Motor neuron (in vitro differentiated cells): ENCODE measurements around the gene YARS1. TPM values are rescaled to one million over a fixed set of nuclear protein-coding genes. Genes with fewer than 3 reads are reported as not detected.
"Not testable (repeated sequence)": the region's sequence is repeated elsewhere in the genome, so short reads cannot be mapped to it uniquely, and the experiment has no call there.

Experiments used
- ATAC-seq, 8 experiments: fragments of 200-7000 bp; cut with Tn5 transposase; replicated peaks in 6 of 8; 2 replicates each; pipeline ENCODE4 v1.8.0; 2021; ENCODE audit warnings: mild to moderate bottlenecking in 8 of 8, moderate library complexity in 8 of 8
- H3K27ac ChIP-seq, 2 donors: fragments of 250-450 bp; sonication (Bioruptor Pico); 2 replicates each; pipeline ENCODE4 v1.9.0; 2021; ENCODE audit warnings: antibody characterized with exemption in 2 of 2, mild to moderate bottlenecking in 2 of 2, moderate library complexity in 1 of 2
- H3K4me1 ChIP-seq, 2 donors: fragments of 250-450 bp; sonication (Bioruptor Pico); replicated peaks in 1 of 2; 2 replicates each; pipeline ENCODE4 v1.6.1; 2021; ENCODE audit warnings: antibody characterized with exemption in 2 of 2, mild to moderate bottlenecking in 2 of 2, moderate library complexity in 1 of 2
- H3K4me3 ChIP-seq, 5 donors: fragments of 250-450 bp; sonication (Bioruptor Pico); 2 replicates each; pipeline ENCODE4 v1.9.0; 2021; ENCODE audit warnings: antibody characterized with exemption in 5 of 5, mild to moderate bottlenecking in 5 of 5, moderate library complexity in 4 of 5
- WGBS, 10 experiments: fragments of 450-650 bp; shearing (Covaris generic); methylation state at CpG; one replicate each; pipeline ENCODE4 v1.0.0; 2022; 5-methylcytosine and 5-hydroxymethylcytosine counted together
- in situ Hi-C, 9 experiments: fragments of 400-800 bp; cut with MboI; loops; one replicate each; pipeline ENCODE4 v1.15.0; 2021; ENCODE audit warnings: low sequenced_read_pairs in 9 of 9, low pct_unique_long_range_greater_than_20kb in 2 of 9; ENCODE audit not compliant: unreplicated experiment in 9 of 9
- total RNA-seq, 8 experiments: library from RNA; unstranded; fragments of 300-600 nt; gene quantifications; 2 replicates each; pipeline versions ENCODE4 v1.2.3 to v1.2.4, GENCODE V29; 2022

Gene YARS1
- total RNA-seq, 8 experiments from 2014 or later: 108 to 311 (median 190) TPM

DNA sequence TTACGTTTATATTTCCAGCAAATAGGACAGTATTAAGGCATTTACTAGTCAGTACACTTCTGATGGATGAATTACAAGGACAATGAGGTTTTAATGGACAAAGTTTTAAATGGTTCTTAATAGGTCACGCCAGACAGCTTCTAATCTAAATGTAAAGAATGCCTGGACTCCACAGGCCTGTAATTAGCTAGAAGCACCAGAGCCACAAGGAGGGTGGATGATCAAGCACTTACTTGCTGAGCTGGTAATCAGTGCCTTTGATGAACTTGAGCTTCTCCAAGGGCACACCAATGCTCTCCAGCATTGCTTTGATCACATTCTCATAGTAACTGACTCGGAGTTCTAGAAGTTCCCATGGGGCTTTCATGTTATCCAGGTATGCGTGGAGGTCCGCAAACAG lies 6.8 kb downstream of the YARS1 start:
- ATAC-seq: no peak
- in situ Hi-C loops: no loop called here
- no peak overlapping the region for H3K4me3 ChIP-seq
- H3K27ac ChIP-seq: no peak overlapping the region
- 55 to 98% (median 90%) methylated on average over 1 to 5 of the region's 5 CpGs for WGBS, 10 experiments
- H3K4me1 ChIP-seq: peaks cover 11 to 15% of the 10 kb centered on the region in 2 donors

DNA sequence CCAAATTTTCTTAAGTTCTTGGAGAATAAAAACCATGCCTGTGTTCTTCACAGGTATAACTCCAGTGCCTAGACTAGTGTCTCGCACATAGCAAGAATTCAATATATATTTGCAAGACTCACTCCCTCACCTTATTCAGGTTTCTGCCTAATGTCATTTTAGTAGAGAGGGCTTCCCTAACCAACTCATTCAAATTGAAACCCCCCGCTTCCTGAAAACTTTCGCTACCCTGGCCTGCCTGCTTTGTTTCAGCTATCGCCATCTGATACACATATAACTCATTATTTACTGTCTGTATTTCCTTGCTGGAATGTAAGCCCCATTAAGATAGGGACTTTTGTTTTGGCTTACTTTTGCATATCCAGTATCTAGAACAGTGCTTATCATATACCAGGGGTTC lies 8.6 kb downstream of the YARS1 start:
- H3K4me1 ChIP-seq: no peaks in the 10 kb centered on the region
- no peak for ATAC-seq
- in situ Hi-C loops: no loop called here
- no peak overlapping the region for H3K27ac ChIP-seq
- WGBS, 10 experiments: 92 to 100% (median 97%) methylated on average over 2 to 4 of the region's 4 CpGs
- H3K4me3 ChIP-seq: no peak overlapping the region

DNA sequence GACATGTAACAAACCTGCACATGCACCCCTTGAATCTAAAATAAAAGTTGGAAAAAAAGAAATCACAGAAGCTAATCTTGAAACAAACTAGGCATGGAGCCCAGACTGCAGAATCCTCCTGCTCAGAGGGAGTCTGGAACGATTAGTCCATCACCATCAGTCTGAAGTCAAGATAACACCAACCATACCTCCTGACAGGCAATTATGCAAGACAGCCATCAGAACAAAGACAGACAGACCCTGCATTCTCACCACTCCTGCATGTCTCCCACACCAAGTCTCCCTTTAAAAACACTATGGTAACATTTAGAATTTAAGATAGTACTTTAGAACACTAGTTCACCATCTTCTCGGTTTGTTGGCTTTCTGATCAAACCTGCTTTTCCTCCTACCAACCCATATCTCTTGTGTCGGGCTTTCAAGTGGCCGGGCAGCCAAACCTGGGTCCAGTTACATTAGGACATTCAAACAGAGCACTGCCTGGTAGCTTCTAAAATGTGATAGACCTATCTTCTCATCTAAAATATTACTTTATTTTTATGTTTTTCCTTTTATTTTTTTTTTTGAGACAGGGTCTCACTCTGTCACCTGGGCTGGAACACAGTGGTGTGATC lies 10.1 kb downstream of the YARS1 start:
- Histone ChIP-seq H3K27ac (no peak overlapping the region), H3K4me3 (no peak overlapping the region), H3K4me1 (no peaks in the 10 kb centered on the region)
- in situ Hi-C loops: no loop called here
- no peak for ATAC-seq
- 76 to 100% (median 99%) methylated on average over 1 to 4 of the region's 4 CpGs; no CpG with 5 or more reads in 2 of the 10 experiments for WGBS, 10 experiments

DNA sequence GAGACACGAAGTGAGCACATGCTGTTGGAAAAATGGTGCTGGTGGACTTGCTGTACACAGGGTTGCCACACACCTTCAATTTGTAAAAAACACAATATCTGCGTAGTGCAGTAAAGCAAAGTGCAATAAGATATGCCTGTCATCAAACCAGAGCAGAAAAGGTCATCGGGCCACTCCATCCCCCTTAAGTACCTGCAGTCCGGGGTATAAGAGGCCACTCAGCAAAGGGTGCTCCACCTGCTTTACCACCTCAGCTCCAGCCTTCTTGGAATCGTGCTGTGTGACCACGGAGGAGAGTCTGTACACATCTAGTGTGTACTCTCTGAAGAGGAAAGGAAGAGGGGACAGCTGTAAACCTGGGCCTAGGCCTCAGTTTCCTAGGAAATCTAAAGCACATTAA lies 10.9 kb downstream of the YARS1 start:
- Histone ChIP-seq H3K4me1 (no peaks in the 10 kb centered on the region), H3K27ac (no peak overlapping the region), H3K4me3 (no peak overlapping the region)
- 80 to 100% (median 95%) methylated on average over 1 to 6 of the region's 6 CpGs; no CpG with 5 or more reads in 2 of the 10 experiments for WGBS, 10 experiments
- ATAC-seq: no peak
- in situ Hi-C loops: no loop called here

DNA sequence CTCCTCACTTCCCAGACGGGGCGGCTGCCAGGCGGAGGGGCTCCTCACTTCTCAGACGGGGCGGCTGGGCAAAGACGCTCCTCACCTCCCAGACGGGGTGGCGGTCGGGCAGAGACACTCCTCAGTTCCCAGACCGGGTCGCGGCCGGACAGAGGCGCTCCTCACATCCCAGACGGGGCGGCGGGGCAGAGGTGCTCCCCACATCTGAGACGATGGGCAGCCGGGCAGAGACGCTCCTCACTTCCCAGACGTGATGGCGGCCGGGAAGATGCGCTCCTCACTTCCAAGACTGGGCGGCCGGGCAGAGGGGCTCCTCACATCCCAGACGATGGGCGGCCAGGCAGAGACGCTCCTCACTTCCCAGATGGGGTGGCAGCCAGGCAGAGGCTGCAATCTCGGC lies 12.7 kb downstream of the YARS1 start:
- H3K4me3 ChIP-seq, H3K27ac ChIP-seq, ATAC-seq, in situ Hi-C loops, H3K4me1 ChIP-seq: not testable (repeated sequence)
- WGBS, 10 experiments: no CpG with 5 or more reads among the region's 30 CpGs

DNA sequence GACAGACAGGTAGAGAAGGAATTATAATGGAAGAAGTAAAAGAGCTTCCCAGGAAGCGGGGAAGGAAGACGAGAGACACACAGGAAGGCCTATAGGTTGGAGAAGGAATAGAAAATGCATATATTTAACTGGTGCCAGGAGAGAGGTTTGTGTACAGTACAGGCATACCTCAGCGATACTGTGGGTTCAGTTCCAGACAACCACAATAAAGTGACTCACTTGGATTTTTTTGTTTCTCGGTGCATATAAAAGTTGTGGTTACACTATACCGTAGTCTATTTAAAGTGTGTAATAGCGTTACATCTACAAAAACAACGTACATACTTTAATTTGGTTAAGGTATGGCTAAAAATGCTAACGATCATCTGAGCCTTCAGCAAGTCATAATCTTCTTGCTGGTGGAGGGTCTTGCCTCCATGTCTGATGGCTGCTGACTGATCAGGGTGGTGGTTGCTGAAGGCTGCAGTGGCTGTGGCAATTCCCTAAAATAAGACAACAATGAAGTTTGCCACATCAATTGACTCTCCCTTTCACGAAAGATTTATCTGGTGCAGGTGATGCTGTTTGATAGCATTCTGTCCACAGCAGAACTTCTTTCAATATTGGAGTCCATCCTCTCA lies 16.0 kb downstream of the YARS1 start:
- no peak for ATAC-seq
- in situ Hi-C loops: no loop called here
- no peaks in the 10 kb centered on the region for H3K4me1 ChIP-seq
- WGBS, 10 experiments: 48 to 100% (median 94%) methylated on average over 5 to 9 of the region's 9 CpGs
- no peak overlapping the region for H3K27ac ChIP-seq
- no peak overlapping the region for H3K4me3 ChIP-seq

DNA sequence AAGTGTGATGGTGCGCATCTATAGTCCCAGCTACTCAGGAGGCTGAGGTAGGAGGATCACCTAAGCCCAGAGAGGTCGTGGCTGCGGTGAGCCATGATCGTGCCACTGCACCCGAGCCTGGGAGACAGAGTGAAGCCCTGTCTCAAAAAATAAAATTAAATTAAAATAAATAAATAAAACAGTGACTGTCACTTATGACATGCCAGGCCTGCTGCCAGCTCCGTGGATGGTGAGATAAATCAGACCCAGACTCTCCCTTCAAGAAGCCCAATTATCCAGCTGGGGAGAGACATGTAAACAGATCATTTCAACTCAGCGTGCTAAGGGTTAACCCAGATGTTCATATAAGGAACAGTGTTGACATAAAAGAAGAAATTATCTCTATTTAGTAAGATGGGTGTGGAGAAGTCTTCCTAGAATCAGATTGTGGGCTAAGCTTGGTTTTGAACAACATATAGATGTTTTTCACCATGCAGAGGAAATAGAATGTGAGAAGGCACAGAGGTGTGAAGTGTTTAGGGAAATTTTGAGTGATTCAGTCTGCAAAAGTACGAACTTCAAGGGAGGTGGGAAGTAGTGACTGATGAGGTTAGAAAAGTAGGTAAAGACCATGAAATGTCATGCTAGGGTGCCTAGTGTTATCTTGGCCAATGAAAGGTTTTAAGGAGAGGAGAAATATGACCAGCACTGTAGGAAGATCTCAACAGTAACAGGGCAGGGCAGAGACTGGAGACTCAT lies 18.3 kb downstream of the YARS1 start:
- H3K4me1 ChIP-seq: no peaks in the 10 kb centered on the region
- H3K4me3 ChIP-seq: no peak overlapping the region
- WGBS, 10 experiments: 73 to 100% (median 92%) methylated on average over 2 to 8 of the region's 8 CpGs; no CpG with 5 or more reads in 1 of the 10 experiments
- no peak for ATAC-seq
- H3K27ac ChIP-seq: no peak overlapping the region
- in situ Hi-C loops: loop anchor here in 1 of 9 experiments (25.0 kb wide), 1 partner anchor 387 kb away; no protein-coding TSS in a partner anchor

DNA sequence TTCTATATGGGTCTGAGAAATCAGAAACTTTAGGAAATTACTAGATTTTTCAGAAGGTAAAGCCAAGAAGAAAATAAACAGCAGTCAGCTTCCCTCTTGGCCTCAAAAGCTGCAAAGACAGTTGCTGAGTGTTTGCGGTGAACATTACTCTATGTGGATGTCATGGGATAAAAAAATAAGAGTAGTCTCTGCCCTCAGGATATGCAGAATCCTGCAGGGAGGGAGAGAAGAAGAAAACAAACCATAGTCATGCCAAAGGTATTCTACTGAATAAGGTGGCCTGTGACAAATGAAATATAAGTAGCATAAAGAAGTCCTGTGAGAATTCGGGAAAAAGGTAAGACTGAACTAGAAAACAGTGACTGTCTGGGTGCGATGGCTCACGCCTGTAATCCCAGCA lies 19.0 kb downstream of the YARS1 start:
- peak in 2 of 8 experiments; percentile 46 to 73 for ATAC-seq
- WGBS, 10 experiments: 86 to 100% (median 97%) methylated on average over 3 to 4 of the region's 4 CpGs; no CpG with 5 or more reads in 1 of the 10 experiments
- H3K4me3 ChIP-seq: no peak overlapping the region
- in situ Hi-C loops: loop anchor here in 1 of 9 experiments (25.0 kb wide), 1 partner anchor 386 kb away; no protein-coding TSS in a partner anchor
- no peak overlapping the region for H3K27ac ChIP-seq
- H3K4me1 ChIP-seq: no peaks in the 10 kb centered on the region

DNA sequence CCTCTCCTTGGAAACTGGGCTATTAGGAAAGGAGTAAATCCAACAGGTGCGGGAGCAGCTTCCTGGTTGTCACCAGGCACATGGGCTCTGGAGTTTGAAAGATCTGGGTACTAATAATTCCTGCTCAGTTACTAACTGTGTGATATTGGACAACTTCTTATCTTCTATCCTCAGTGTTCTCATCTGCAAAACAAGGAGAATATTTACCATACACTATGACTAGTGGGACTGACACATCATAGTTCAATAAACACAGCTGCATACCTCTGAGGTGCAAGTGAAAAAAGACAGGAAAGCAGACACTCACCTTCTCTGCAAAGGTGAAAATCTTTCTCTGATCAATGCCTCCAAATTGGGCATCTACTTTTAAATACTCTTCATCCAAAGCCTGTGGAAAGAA lies 19.7 kb downstream of the YARS1 start:
- 88 to 100% (median 100%) methylated on average over 1 of the region's 1 CpG; no CpG with 5 or more reads in 3 of the 10 experiments for WGBS, 10 experiments
- no peak for ATAC-seq
- Histone ChIP-seq H3K4me3 (no peak overlapping the region), H3K4me1 (no peaks in the 10 kb centered on the region), H3K27ac (no peak overlapping the region)
- in situ Hi-C loops: loop anchor here in 1 of 9 experiments (25.0 kb wide), 1 partner anchor 385 kb away; no protein-coding TSS in a partner anchor

DNA sequence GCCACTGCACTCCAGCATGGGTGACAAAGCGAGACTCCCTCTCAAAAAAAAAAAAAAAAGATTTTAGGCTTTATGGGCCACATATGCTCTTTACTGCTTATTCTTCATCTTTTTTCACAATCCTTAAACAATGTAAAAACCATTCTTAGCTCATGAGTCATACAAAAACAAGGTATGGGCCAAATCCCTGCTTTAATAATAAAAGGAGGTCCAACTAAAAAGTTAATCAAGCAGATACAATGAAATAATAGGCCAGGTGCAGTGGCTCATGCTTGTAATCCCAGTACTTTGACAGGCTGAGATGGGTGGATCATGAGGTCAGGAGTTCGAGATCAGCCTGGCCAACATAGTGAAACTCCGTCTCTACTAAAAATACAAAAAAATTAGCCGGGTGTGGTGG lies 21.4 kb downstream of the YARS1 start:
- ATAC-seq, H3K4me1 ChIP-seq, H3K27ac ChIP-seq, H3K4me3 ChIP-seq: not testable (repeated sequence)
- in situ Hi-C loops: loop anchor here in 1 of 9 experiments (25.0 kb wide), 1 partner anchor 383 kb away; no protein-coding TSS in a partner anchor
- WGBS, 10 experiments: 80 to 100% (median 97%) methylated on average over 1 to 4 of the region's 4 CpGs; no CpG with 5 or more reads in 2 of the 10 experiments

DNA sequence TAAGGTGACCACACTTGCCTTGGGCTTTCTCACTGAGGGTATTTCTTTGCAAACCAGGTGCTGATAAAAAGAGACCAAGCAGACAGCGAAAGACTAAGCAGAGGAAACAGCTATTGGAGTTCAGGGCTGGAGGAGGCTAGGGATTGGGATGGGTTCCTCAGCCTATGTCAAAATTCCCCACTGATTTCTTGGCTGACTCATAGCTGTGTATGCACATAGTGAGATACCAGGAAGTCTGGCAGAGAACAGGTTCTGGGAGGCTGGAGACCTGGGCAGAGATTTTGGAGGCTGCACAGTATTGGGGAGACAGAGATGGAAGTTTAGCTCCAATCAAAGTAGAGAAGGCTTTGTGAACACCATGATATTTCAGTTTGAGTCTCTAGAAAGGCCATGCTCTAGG lies 25.3 kb downstream of the YARS1 start:
- no peaks in the 10 kb centered on the region for H3K4me1 ChIP-seq
- H3K27ac ChIP-seq: no peak overlapping the region
- WGBS, 10 experiments: 83 to 100% (median 100%) methylated on average over 1 of the region's 1 CpG; no CpG with 5 or more reads in 3 of the 10 experiments
- ATAC-seq: peak in 3 of 8 experiments; percentile 45 to 91 (median 90)
- in situ Hi-C loops: loop anchor here in 1 of 9 experiments (25.0 kb wide), 1 partner anchor 380 kb away; no protein-coding TSS in a partner anchor
- H3K4me3 ChIP-seq: no peak overlapping the region

DNA sequence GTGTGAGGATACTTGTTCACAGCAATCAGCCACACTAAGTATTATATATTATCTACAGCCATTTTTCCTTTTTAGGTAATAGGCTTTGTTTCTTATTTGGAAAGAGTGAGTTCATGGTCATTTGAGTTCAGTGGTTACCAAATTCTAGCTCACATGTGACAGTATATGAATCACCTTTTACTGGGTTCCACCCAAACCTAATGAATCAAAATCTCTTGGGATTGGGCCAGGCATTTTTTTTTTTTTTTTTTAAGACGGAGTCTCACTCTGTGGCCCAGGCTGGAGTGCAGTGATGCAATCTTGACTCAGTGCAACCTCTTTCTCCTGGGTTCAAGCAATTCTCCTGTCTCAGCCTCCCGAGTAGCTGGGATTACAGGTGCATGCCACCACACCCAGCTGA lies 27.8 kb downstream of the YARS1 start:
- 0 to 100% (median 100%) methylated on average over 1 to 2 of the region's 2 CpGs; no CpG with 5 or more reads in 4 of the 10 experiments for WGBS, 10 experiments
- H3K4me3 ChIP-seq, H3K4me1 ChIP-seq, H3K27ac ChIP-seq: not testable (repeated sequence)
- in situ Hi-C loops: loop anchor here in 1 of 9 experiments (25.0 kb wide), 1 partner anchor 377 kb away; no protein-coding TSS in a partner anchor
- peak in 2 of 8 experiments; percentile 76 to 78 for ATAC-seq

DNA sequence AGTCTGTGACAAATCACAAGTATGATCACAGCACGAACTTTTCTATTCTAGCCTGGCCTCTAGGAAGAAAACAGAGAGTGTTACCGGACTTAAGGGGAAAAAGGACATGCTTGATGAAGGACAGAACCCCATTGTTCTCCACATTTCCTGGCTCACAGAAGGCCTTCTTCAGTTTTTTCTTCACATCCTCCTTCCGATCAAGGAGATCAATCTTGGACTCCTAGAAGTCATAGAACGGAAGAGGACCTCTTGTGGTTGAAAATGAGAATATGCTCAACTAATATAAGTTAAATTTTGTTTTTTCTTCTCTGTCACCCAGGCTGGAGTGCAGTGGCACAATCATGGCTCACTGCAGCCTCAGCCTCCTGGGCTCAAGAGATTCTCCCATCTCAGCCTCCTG lies 30.3 kb downstream of the YARS1 start:
- Histone ChIP-seq H3K27ac (no peak overlapping the region), H3K4me1 (no peaks in the 10 kb centered on the region), H3K4me3 (no peak overlapping the region)
- WGBS, 10 experiments: 77 to 94% (median 91%) methylated on average over 1 to 4 of the region's 4 CpGs; no CpG with 5 or more reads in 3 of the 10 experiments
- peak in 2 of 8 experiments; percentile 27 to 38 for ATAC-seq
- in situ Hi-C loops: loop anchor here in 1 of 9 experiments (25.0 kb wide), 1 partner anchor 375 kb away; no protein-coding TSS in a partner anchor
